CD4-positive, alpha-beta T cell treated with Interleukin-4 for 1 hour (primary cell): ENCODE data around the gene CIP2A.

Experiments used
- DNase-seq, 2 donors: peaks; one replicate each; pipeline ENCODE4 v3.0.0-alpha.2; 2020 to 2022

CIP2A gene

DNA sequence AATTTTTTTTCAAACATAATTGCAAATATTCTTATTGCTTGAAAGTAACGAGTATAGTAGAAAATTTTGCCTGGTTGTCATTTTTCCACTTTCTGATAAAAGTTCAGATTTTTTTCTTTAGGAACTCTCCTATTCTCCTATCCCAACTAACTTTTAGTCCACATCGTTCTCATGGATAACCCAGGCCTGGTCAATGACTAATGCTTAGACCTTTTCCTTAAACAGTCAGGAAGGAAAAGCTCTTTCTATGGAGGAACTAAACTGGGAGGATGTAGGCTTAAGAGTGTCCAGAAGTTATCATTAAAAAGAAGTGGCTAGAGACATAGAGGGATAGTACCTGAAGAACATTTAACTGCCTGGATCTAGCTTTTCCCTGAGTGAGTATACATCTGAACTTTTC lies 26.7 kb downstream of the CIP2A start:
- no peak for DNase-seq

DNA sequence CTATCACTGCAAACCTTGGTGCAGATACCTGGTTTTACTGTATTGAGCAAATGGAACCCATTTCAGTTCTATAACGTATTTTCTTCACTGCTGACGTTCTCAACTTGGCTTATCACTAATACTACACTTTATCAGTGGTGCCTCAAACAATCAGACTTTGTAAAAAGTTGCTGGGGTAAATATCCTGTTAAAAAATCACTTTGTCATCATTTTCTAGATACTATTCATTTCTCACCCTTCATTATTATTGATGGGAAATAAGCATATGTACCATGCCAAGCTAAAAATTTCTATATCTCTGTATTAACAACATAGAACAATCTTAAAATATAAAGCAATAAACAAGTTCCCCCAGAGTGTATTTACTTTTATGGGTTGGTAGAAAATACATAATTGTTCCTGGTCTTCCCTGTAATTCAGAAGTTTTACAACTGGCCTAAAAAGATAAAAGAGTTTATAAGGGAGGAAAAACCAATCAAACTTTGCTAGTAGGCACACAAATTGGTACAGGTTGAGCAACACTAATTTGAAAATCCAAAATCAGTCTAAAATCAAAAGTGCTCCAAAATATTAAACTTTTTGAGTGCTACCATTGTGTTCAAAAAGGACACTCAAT lies 33.2 kb downstream of the CIP2A start:
- no peak for DNase-seq

DNA sequence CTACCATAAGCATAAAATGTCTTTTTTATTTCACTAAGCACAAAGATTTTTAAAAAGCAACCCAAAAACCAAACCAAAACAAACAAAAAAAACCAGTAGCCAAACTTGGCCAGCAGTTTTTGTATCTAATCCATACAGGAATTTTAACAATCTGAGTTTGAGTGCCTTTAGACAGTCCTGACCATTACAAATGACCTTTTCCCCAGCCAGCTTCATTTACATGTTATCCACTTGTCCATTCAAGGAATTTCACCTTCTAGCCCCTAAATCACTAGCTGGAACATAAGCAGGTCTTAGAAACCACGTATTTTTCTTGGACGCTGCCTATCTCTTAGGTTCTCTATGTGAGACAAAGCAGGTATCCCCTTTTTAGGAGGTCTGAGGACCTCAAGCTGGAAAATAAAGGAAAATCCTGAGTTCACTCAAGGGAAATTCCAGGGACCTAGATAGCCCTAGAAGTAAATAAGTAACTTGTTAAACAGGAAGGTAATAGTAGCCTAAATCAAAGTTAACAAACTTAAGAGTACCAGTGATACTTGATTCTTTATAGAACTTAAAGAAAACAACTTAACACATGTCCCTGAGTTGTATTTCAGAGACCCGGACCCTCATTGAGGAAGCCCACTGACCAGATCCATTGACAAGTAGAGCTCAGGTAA lies 34.2 kb downstream of the CIP2A start:
- no peak for DNase-seq

DNA sequence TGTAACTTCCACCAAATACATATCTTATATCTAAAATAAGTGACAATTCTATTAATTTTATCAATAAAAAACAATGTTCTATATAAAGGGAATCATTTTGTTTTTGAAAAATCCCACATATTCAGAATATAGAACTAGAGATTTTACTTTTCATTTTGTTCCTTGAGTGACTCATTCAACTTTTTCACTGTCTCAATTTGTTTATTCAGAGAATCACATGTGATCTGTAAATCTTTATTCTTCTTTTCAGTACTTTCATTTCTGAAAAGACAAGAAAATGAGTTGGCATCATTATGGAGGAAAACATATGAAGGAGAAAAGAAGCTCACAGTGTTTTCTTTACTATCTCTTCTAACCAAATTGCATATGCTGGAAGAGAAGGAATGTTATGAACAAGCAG lies 35.0 kb downstream of the CIP2A start:
- no peak for DNase-seq

DNA sequence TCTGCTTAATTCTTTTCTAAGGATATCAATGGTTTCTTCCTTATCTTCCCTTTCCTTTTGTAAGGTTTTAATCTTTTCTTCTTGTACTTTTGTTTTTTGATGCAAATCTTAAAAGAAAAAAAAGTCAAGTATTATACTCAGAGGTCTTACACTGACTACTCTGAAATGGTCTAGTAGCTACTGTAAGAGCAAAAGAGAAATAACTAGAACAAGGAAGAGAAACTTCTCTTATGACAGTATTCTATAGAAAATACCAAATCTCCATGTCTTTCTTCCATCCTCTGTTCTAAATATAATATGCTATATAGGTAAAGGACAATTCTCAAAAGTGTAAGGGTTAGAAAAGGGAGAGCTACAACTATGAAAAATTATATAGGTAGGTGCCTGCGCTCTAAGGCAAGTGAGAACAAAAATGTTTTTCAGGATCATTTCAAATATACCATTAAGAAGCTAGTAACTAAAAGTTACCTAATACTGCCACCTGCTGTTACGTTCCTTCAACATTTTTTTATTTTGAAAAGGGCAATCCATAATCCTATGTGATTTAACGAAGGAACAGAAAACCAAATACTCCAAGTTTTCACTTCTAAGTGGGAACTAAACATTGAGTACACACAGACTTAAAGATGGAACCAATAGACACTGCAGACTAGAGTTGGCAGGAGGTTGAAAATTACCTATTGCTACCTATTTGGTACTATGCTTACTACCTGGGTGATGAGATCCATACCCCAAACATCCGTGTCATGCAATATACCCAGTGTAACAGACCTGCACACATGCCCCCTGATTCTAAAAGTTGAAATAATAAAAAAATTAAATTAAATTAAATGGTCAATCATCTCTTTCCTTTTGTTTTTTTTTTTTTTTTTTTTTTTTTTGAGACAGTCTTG lies 36.7 kb downstream of the CIP2A start:
- peak in 1 of 2 donors; percentile 60 for DNase-seq

DNA sequence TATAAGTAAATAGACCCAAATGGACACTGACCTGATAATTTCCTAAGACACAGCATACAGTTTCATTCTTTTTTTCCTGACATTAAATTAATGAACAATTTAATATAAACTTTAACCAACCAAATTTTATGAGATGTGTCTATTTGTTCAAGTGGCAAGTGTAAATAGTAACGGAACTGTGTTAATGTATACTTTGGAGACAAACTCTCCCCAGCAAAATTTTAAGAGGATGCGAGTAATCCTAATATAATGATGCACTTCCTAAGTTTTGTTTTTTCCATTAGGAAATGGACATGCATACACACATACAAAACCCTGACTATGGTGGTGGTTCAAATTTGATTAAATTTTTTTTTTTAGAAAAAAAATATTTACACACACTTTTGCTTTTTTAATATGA lies 40.4 kb downstream of the CIP2A start:
- no peak for DNase-seq

DNA sequence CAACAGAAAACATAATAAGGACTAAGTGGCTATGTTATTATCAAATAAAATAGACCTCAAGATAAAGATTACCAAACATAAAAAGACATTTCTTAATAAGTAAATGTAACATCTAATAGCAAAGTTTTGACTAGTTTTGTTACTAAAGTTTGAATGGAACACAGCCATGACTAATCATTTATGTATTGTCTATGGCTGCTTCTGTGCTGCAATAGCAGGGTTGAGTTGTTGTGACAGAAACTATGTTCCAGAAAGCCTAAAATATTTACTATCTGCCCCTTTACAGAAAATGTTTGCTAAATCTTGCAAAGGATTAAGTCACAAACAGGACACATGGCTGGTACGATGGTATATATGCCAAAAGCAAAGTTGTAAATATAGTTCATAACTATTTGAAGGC lies 40.9 kb downstream of the CIP2A start:
- DNase-seq, result no peak

DNA sequence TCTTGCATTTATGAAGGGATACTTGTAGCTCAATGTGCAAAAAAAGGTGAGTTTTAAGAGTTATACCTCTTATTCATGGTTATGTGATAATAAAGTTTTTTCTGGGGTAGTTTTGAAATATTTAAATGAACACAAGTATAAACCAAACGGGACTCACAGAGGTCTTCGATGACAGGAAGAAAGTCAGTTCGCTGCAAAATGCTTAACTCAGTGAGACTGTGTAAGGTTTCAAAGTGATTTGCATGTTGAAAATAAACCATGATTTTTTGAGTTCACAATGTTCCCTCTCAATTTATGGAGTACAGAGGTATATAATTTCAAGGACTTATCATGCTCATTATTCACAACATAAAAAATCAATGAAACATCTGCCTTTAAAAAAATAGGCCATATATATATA lies 42.5 kb downstream of the CIP2A start:
- DNase-seq, result no peak

DNA sequence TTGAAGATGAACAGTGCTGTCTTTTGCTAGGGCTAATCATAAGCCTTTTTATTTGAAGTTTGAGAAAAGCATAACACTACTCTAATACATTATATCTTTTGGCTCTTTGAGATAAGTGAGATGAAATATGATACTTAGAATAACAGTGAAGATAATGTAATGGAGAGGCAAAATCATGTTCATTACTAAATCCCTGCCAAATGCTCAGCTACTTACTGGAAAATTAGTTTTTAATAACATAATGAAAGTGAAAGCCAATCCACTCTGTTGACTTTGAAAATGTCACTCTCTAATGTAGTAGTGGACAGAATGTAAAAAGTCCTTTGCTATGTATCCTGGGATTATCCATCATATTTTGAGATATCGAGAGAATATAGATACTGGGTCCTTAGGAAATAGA lies 43.0 kb downstream of the CIP2A start:
- no peak for DNase-seq

DNA sequence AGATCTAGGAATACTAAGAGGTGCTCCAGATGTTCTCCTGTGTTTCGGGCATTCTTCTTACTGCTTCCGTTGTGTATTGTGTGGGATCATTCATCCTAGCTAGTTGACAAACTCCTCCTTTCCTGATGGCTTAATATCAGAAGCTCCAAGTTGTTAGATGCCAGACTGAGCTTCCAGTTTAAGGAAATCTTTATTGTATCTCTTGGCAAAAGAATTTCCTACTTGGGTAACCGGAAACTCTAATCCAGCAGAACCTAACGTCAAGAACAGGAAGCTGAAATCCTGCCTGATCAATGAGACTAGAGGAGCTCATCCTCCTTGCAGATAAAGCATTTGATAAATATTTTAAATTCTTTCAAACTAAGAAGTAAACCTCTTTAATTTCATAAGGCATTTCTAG lies 51.2 kb downstream of the CIP2A start:
- DNase-seq, result no peak

DNA sequence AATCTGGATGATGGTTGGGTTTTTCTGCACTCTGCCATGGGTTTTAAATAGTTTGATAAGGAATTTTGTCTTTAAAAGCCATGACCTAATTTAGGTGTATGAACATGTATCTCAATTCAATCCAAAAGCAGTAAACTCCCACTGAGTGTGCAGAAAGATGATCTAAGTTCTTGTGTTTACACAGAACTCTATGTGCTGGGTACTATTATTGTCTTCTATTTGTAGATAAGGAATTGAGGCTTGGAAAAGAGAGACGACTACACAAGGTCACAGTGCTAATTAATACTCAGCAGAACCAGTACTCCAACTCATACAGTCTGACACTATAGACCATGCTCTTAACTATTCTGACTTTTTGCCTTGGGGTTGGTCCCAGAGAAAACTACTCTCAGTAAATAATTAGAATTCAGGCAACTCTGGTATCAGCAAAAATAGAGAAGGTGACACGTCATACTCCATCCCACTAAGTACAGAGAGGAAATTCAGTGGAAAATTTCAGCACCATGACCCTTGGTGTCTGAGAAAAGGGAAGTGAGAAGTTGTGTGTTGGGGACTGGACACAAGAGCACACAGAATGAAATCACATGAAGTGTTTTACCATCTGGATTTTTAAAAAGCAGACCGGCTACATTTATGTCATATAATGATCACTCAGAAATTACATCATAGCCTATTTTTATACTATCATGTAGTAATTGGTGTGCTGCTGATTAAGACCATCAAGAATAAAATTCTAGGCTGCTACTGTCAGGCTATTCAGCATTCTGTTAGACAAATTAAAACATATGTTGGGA lies 60.6 kb downstream of the CIP2A start:
- peak; percentile 17 to 36 for DNase-seq

DNA sequence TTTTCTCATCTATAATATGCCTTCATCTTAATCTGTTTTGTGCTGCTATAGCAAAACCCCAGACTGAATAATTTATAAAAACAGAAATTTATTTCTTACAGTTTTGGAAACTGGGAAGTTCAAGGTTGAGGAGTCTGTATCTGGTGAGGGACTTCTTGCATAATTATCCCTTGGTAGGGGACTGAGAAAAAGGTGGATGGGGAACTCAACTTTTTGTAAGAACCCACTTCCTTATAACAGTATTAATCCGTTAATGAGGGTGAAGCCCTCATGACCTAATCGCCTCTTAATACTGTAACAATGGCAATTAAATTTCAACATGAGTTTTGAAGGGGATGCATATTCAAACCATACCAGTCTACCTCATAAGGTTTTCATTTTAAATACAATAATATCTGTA lies 61.4 kb downstream of the CIP2A start:
- no peak for DNase-seq

DNA sequence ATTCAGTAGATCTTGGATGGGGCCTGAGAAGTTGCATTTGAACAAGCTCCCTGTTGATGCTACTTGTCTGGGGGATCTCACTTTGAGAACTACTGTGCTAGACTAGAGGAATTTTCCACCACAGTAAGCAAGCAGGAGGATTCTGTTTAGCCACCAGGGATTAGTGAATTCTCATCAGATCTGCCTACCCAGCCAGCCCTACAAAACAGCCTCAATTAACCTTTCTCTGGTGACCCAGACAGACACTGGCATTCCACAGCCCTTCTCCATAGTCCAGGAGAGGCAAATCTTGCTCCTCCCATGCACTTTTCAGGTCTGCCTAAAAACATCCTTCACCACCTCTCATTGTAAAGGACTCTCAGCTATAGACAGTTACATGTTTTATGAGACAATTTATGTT lies 62.1 kb downstream of the CIP2A start:
- no peak for DNase-seq

DNA sequence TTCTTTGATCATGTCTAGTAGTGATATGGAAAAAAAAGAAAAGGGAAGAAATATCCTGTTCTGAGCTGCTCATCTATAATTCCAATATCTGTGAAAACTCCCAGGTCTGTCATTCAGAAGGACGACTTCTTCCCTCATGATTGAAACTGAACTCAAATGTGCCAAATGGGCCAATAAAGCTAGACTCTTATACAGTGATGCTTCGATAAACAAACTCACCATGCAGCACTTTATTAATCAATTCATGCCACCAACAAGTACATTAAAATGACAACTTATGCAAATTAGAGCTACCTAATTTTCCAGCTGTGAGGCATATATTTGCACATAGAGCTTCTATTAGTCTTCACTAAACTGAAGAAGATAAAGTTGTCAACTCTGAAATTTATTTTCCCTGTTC lies 63.3 kb downstream of the CIP2A start:
- no peak for DNase-seq

DNA sequence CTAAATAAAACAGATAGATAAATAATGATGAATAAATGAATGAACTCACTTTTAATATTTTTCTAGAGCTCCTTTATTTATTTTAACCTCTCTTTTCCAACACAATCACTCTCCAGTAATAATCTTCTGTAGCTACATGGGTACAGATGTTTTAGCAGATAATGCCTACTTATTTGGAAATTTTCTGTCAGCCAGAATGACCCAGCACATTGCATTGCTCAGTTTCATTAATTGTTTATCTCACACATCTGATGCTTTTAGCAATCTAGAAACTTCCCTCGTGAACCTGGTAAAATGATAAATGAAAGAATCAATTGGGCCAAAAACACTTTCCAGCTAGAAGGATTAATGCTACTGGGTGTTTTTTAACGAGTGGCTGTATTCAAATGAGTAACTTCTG lies 64.0 kb downstream of the CIP2A start:
- no peak for DNase-seq

DNA sequence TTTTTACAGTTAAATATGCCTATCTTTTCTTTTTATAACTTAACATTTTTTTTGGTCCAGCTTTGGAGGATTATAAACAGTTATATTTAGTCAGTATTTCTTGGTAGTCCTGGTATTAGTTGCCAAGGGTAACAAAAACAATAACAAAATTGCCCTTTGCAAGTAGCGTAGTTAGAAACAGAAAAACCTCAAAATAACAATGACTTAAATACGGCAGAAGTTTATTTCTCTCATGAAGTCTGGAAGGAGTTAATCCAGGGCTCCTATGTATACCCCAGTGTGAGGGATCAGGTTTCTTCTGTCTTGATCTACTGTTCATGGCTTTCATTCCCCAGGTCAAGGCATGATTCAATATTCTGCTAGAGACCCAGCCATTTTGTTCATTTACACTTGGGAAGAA lies 64.7 kb downstream of the CIP2A start:
- no peak for DNase-seq

DNA sequence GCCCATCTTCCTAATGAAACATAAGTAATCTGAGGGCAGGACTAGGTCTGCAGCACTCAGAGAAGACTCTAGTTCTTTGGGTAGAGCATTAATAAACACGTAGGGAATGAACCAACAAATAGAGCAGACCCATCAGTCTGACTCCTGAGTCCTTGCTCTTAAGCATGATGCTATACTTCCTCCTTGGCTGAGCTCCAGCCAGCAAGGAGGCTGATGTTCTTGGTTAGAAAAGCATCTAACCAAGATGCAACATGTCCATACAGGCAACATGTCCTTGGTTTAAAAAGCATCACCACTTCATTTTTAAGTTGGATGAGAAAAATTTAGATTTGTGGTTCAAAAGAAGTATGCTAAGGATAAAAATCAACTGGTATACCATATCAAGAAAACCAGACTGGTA lies 70.3 kb downstream of the CIP2A start:
- no peak for DNase-seq

DNA sequence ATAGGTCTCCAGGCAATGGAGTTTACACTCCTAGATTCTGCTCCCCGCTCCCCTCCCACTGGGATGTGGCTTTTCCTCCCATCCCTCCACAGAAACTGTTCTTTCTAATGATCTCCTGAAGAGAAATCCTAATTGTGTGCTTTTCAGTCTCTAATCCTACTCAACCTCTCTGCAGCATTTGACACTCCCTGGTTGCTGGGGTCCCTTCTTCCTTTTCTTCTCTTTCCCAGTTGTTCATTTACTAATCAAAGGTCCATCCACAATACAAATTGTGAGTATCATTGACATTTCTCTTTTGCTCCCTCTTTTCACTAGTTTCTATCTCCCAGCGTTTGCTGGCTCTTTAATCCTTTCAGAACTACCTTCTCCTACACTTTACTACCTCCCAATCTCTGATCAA lies 72.4 kb downstream of the CIP2A start:
- DNase-seq, result no peak

DNA sequence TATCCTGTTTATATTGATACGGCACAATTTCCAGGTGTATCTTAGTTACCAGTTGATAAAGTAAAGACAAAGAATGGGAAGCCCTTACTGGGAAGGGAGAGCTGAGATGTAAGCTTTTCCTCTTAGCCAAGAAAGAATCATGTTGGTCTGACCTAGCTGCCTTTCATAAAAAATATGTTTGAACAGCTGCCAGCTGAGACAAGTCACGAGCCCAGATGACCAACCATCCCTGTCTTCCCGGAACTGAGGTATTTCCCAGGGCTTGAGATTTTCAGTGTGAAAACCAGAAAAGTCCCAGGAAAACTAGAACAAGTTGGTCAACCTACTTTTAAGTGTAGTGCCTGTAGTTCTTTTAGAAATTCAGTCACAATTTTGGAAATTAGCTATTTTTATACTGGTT lies 75.3 kb downstream of the CIP2A start:
- DNase-seq, result no peak

DNA sequence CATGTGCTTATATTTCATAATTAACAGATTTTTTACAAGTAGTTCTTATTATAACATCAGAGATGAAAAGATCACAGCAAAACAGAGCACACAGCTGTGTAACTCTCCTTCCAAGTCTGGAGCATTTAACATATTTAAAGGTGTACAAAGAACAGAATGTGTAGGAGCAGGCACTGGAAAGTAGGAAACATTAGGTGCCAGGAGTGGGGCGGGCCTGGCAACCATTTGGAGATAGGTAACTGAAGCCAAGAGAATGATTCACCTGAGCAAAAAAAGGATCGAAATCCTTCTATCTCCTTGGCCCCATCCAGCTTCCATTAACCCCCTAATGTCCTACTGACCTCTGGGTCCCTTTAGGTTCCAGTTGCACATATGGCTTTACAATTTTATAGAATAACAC lies 76.6 kb downstream of the CIP2A start:
- no peak for DNase-seq

DNA sequence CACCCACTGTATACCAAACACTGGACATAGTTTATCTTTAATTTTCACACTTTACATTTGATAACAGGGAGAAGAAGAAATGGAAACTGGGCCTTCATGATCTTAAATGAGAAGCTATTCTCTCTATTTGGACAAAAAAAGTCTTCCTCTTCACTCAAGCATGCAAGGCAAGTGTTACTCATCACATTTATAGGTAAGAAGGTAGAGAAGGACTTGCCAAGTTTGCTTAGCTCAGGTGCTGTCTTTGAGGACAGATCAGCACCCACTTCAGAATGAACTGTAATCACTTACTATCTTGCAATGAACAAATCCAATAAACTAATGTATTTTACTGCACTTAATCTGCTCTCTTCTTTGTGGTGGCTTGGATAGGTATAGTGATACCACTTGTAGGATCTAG lies 77.7 kb downstream of the CIP2A start:
- no peak for DNase-seq

DNA sequence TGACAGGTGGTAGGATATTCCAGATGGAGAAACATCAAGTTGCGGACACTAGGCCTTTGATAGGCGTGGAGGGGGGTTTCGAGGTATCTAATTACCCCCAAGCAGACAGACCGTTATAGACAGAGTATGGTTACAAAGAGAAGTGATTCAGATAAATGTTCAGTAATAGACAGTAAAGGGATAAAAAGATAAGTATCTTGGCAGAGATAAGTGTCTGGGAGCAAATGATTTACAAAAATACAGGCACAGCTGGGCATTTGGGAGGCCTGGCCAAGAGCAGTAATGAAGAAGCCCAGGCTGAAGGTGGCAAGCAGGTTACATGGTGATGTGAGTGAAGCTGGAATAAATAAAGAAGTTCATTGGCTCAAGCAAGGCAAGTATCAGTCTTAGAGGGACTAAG lies 78.2 kb downstream of the CIP2A start:
- DNase-seq, result no peak

DNA sequence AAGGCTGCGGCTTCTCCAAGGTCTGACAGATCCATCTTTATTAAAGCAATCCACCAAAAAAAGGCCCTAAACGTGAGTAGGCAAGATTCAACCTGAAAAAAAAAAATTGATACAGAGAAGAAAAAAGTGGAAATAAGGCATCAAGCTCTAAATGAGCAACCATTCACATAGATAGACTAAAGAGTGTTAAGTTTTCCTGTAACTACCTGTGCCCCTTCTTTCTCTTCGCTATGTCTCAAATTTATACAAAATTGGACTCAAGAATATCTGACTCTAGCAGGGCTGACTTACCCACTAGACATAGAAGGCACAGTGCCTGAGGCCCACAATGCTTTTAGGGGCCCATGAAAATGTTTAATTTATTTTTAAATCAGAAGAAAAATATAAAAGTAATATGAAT lies 78.7 kb downstream of the CIP2A start, which contains the start of gene MYH15:
MYH15 (minus strand) TSS at position 101 of the 400 bp plus-strand sequence; CDS start at position 35, 66 bp downstream.
- DNase-seq, result no peak
